NB4 (cell line): ENCODE data around the gene RANBP3.

ENCODE experiments used
- MYC ChIP-seq: IDR thresholded peaks from 2 replicates; pipeline ENCODE4 v1.6.1; 2011; ENCODE audit warnings: low read depth, low read length
- POLR2A ChIP-seq: IDR thresholded peaks from 2 replicates; pipeline ENCODE4 v1.6.1; 2011; ENCODE audit warnings: mild to moderate bottlenecking; ENCODE audit not compliant: insufficient read length; ENCODE audit errors: extremely low read depth
- TF ChIP-seq, protein P1 (sequence below): IDR thresholded peaks from one replicate; pipeline ENCODE4 v1.5.1; 2012; ENCODE audit warnings: low read depth, low read length
- TF ChIP-seq, protein P2 (sequence below): IDR thresholded peaks from 2 replicates; pipeline ENCODE4 v1.6.1; 2011; ENCODE audit warnings: low read depth, low read length

DNA sequence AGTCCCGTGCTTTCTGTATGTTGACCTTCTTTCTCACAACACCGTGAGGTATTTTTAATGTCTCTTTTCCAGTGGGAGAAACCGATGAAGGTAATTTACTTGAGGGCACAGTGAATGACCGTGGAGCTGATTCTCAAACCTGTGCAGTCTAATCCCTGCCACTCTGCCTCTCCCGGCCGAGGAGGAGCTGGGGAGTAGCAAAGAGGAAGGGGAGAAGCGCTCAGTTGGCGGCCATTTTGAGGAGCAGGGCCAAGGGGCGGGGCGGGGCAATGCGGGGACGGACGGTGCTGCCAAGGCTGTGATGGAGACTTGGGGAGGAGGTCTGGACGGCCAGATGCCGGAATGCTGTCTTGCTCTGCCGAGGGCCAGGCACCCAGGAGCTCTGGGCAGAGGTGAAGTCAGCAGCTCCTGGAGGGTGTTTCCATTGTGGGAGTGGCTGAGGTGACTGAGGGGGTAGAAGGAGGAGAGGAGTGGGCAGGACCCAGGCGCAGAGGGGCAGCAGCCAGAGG, 12.4 kb upstream of the RANBP3 start:
- TF ChIP-seq POLR2A (no peak), MYC (no peak)
- TF ChIP-seq, protein P1, sequence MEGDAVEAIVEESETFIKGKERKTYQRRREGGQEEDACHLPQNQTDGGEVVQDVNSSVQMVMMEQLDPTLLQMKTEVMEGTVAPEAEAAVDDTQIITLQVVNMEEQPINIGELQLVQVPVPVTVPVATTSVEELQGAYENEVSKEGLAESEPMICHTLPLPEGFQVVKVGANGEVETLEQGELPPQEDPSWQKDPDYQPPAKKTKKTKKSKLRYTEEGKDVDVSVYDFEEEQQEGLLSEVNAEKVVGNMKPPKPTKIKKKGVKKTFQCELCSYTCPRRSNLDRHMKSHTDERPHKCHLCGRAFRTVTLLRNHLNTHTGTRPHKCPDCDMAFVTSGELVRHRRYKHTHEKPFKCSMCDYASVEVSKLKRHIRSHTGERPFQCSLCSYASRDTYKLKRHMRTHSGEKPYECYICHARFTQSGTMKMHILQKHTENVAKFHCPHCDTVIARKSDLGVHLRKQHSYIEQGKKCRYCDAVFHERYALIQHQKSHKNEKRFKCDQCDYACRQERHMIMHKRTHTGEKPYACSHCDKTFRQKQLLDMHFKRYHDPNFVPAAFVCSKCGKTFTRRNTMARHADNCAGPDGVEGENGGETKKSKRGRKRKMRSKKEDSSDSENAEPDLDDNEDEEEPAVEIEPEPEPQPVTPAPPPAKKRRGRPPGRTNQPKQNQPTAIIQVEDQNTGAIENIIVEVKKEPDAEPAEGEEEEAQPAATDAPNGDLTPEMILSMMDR, result no peak
- TF ChIP-seq, protein P2, sequence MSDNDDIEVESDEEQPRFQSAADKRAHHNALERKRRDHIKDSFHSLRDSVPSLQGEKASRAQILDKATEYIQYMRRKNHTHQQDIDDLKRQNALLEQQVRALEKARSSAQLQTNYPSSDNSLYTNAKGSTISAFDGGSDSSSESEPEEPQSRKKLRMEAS, result no peak
